Kidney glomerular epithelial cell (primary cell): ENCODE measurements around the gene DNAJC2.
A peak's percentile ranks its signal among the peaks of the same experiment; 100 is the strongest.

Source experiments
- DNase-seq: peaks from one replicate; lab custom pipeline; 2025; lab: John Stamatoyannopoulos, UW

The DNAJC2 gene, protein sequence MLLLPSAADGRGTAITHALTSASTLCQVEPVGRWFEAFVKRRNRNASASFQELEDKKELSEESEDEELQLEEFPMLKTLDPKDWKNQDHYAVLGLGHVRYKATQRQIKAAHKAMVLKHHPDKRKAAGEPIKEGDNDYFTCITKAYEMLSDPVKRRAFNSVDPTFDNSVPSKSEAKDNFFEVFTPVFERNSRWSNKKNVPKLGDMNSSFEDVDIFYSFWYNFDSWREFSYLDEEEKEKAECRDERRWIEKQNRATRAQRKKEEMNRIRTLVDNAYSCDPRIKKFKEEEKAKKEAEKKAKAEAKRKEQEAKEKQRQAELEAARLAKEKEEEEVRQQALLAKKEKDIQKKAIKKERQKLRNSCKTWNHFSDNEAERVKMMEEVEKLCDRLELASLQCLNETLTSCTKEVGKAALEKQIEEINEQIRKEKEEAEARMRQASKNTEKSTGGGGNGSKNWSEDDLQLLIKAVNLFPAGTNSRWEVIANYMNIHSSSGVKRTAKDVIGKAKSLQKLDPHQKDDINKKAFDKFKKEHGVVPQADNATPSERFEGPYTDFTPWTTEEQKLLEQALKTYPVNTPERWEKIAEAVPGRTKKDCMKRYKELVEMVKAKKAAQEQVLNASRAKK

DNA sequence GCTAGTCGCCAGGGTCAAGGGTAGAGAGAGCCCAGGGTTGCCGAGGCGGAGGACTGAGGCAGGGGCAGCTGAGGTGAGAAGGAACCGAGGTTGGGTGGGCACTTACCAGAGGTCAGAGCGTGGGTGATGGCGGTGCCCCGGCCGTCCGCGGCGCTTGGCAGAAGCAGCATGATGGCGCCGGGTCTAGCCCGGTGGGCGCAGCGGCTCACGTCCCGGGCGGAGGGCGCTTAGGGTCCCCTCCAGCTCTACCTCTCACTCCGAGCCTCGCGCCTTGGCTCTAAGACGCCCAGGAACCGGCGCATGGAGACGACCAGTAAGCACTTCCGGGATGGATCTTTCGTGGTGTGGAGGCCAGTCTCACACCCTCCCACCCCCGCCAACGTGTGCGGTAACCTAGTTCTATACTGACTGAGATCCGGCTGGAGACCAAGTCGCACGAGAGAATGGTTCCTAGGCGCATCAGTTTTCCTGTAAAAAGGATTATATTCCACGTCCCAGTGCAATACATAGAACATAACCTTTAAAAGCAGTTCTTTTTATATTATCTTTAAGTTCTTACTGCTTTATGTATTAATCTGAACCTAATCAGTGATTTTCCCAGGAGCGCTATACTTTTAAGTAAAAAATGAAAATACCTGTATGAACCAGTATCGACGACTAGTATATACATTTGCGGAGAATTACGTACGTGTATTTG is at the start of gene DNAJC2:
TSS of gene DNAJC2 (minus strand) at position 315 of the 697 bp plus-strand sequence. CDS start at position 170, 145 bp downstream.
- peak; percentile 81 for DNase-seq

DNA sequence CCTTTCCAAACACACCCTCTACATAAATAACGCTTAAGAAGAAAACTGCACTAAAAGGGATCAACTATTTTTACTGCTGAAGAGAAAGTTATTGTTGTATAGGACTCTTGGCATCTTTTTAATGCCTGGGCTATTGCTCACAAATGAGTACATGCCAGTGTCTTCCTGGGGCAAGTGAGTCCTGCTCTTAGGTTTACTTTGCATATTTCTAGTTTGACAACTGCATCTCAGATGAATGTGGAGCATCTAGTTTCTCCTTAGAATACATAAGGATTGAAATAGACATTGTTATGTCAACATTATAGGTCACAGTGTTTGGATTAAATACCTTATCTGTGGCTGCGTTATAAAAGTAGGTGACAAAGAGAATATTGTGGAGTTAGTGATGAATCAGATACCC is 47.4 kb upstream of the DNAJC2 start:
- DNase-seq: no peak

DNA sequence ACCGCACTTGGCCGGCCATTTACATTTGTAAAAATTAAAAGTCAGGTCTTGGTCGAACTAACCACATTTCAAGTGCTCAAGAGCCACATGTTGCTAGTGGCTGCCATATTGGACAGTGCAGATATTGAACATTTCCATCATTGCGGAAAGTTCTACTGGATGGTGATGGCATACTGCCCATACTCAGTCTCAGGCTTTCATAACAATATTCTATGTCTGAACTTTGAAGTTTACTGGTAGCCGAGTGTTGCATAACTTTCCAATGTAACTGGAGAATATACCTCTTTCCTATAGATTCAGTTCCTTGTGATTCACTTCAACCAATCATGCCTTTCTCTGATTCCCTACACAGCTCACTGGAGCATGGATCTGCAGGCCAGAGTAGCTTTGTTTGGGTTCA is 46.6 kb upstream of the DNAJC2 start:
- no peak for DNase-seq

DNA sequence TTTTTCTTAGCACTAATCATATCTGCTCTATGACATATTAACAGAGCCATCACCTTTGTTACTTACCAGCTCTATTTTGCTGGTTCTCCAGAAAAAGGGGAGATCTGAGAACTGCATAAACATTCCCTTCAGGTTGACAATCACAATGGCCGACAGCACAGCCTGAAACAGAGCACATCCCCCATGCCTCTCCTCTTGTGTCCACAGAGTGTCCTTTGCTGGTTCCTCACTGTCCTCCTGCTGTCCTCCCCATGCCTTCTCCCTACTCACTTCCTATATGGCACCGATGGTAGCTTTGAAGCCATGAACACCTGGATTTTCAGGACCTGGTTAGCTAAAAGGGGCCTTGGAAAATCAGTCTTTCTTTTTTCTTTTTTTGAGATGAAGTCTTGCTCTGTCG is 44.7 kb upstream of the DNAJC2 start:
- DNase-seq: no peak

DNA sequence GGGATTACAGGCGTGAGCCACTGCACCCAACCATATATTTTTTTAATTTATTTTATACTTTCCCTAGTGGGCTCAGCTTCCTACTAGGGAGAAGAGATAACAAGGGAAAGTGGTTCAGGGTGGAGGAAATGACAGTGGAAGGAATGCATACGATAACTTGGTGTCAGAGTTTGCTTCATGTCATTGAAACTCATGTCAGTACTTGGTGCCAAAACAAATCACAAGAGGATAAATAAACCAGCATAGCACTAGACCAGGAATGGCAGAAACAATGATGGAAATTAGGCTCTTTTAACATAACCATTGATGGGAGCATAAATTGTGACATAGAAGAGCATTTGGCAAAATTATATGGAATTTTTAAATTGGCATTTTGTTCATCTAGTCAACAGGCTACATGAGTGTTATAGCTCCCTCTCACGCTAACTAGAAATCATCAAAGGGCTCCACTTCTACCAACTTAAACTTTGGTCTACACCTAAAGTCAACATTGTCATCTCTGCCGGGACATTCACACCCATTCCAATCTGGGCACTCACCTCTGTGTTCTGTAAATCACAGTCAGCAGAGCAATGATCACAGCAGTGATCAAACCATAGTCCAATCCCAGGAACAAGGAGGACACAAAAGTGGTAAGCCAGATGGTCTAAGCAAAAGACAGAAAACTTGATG is 44.0 kb upstream of the DNAJC2 start:
- no peak for DNase-seq

DNA sequence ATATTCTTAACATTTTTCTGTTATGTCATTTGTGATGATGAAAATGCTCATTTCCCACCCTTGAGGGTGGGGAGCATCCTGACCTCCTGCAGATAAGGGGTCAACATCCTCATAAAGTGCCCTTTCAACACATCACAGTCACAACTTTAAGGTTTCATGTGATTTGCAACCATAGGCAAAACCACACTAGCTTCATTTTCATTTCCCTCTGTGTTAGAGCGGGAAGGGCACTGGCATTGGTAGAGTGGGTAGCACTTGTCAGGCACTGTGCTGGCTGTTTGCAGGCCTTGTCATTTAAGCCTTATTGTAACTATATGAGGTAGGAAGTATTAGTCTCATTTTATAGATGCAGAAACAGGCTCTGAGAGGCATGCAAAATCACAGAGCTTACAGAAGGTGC is 42.7 kb upstream of the DNAJC2 start:
- no peak for DNase-seq

DNA sequence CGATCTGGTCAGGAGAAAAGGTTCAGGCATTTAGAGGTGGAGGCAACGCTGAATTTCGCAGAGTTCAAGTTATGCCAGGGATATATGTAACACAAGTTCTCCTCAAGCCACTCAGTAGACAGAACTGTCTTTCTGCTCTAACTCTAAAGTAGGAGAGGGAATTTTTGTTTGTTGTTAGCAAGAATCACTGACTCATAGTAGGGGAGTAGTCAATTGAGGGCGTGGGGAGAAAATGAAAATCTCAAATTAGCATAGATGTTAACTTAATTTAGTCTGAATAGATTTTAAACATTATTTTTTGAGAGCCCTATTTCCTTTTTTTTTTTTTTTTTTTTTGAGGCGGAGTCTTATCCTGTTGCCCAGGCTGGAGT is 37.5 kb upstream of the DNAJC2 start:
- no peak for DNase-seq

DNA sequence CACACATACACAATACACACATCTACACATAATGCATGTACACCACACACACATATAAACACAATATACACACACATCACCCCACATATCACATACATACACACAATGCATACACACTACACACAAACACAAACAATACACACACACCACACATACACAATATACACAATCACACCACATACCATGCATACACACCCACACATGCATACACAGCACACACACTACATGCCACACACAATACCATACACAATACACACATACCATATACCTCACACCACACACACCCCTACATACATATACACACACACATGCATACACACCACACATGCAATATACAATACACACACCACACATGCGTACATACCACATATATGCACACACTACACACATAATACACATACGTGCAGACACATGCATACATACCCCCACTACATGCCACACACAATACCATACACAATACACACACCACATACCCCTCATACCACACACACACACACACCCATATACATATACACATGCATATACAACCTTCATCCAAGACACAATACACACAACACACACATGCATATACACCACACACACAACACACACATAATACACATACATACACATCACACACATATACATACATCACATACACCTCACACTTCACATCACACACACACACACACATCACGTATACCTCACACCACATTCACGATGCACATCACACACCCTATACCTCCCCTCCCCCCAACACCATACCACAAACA is 36.9 kb upstream of the DNAJC2 start:
- no peak for DNase-seq

DNA sequence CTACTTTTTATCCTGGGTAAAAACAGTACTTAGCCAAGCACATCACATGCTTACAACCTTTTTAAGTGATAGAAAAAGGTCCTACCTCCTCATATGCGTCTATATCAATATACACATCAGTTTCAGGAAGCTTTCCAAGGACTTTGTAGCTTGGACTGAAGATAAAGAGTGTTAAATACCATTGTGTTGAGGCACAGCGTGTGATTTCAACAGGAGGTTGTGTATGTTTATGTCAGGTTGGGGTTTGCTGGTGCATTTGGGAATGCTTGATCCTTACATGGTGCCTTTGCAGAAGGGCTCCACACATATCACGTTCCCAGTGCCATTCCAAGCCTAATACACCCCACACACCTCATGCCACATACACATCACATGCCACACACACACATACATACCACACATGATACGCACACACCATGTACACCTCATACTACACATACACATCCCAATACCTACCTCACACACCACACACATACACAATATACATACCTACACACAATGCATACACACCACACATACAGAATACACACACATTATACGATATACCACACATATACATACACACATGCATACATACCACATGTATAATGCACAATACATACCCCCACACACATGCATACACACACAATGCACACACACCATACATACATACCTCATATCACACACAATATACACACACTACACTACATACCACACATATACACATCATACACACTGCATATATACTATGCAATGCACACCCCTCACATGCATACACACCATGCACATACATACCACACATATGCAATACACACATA is 36.0 kb upstream of the DNAJC2 start:
- no peak for DNase-seq

DNA sequence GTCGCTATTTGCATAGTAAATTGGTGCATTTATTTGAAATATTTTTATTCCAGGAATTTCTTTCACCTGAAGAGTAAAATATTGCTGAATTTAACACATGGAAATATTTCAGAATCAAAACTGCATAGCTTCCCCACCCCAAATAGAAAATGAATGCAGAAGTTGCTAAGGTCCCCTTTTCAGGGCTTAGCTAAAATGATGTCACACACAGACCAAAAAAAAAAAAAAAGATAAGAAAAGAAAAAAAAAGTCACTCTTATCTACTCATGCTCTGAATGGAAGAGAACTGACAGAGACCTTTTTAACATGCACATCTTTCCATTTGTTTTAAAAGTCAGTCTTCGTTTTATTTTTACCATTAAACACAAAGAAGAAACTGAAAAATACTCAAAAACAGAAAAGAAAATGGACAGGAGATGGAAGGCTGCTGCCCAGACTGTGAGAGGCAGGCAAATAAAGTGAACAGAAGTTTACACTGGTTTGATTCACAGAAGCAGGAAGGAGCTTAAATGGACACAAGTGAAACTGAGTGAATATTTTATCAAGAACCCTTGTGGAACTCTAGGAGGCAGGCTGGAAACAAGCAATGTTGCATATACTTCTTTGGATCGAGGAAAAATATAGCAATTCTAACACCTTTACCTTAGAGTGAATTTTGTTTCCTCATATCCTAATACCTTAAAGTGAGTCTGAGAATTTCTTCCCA is 34.9 kb upstream of the DNAJC2 start:
- DNase-seq: no peak

DNA sequence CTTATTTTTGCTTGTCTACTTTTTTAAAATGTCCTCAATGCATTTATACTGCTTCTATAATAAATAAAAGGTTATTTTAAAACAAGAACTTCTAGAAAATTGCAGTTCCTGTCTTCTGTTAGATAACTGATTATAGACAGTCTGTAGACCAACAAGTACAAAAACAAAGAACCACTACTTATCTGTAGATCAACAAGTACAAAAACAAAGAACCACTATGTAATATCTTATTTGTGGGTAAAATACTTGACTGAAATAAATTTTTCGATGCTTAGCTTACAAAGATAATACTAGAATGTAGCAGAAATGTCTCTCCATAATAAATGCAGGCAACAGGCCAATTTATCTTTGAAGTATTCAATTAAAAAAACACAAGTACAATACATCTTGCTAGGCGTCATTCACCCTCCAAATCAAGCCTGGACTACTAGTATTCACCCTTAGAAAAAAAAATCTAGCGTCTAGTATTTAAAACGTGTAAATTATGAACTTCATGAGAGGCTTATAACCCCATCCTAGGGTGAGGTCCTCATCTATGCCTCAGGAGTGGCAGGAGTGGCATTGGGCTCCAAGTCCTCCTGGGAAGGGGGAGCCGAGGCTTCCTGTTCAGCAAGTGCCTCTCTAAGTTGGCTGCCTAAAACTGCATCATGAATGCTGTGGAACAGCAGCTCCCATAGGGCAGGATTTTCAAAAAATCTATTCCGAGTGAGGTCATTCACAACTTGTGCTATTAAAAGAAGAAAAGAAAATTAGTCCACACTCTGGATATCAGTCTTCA is 29.5 kb upstream of the DNAJC2 start:
- no peak for DNase-seq

DNA sequence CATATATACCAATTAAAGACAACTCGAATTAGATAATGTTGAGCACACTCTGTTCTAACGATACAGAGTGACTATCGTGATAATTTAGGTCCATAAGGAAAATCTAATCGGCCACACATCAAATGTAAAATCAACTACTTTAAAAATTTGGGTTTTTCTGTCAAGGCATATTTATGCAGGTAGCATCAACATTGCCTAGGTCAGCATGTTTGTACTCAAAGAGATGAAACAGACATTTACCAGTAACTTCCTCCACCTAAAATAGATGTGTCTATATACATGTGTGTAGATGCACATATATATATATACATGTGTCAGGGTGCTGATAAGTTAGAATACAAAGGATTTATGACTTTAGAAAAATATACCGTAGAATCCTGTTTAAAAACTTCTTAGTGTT is 24.9 kb upstream of the DNAJC2 start:
- DNase-seq: no peak

DNA sequence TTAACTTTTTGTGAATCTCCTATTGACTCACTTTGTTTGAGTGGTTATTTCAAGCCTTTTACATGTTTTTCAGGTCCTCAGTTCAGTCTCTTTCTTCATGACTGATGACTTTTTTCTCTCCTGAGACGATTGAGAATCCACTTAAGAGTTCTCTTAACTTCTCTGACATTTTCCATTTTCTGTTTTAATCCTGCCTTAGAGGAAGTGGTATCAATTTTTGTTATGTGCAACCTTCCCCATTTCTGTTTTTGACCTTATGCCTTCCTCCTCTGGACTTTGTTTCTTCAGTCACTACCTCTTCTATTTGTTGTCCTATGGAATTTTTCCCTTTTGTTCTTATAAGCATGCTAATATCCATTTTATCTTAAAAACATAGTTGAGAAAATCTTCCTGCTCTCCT is 5.2 kb upstream of the DNAJC2 start:
- DNase-seq: no peak

DNA sequence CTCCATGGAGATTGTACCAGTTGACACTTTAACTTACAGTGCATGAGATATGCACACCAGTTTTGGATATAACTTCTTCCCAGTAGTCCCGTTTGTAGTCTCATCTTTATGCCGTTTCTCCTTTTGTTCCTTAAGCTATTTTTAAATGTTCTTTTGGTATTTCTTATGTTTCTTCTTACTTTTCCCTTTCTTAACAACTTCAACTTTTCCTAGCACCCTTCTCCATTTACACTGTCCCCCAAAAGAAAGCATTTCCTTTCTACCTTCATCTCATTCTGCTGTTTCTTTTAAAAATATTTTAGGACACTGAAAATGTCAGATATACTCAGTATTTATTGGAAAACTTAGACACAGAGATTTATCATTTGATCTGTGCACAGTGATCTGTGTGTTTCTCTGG is 4.4 kb upstream of the DNAJC2 start:
- no peak for DNase-seq

DNA sequence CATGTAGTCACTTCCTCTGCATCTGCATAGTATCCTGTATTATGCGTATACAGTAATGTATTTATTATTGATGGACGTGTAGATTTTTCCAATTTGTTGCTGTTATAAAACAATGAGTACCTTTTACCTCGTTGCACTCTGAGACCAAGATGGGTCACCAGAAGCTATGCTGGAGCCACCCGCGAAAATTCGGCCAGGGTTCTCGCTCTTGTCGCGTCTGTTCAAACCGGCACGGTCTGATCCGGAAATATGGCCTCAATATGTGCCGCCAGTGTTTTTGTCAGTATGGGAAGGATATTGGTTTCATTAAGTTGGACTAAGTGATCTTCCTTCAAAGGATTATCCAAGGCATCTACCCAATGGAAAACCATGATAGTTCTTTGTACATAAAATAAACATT is 3.9 kb upstream of the DNAJC2 start:
- DNase-seq: no peak

DNA sequence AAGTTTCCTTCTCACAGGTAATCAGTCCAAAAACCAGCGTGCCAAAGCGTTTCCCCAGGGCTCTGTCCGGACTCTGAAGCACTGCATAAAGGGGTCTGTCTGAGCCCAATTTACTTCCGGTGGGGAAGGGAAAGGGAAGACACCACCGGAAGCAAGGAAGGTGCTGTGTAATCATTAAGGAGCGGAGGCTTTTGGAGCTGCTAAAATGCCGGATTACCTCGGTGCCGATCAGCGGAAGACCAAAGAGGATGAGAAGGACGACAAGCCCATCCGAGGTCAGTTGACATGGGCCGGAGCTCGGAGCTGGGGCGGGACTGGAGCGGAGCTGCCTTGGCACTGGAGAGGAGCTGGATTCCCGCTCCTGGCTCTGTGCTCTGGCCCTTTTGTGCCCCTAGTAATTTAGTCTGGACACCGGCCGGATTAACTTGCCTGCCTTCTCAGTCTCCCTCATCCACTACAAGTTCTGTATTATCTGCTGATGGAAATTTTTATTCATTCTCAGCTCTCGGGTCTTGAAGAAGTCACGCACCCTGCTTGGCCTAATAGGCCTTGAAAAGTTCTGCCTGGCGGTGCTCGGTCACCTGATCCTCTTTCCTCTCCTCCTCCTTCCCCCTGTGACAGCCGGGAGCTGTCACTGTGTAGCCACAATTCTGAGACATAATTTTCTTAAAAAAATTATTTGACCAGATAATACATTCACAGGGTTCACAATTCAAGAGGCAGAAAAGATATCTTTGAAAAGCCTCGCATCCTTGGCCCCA is 3.1 kb upstream of the DNAJC2 start, which contains the start of gene PSMC2:
TSS of gene PSMC2 (plus strand) at position 137 of the 761 bp plus-strand sequence. CDS start at position 206, 69 bp downstream.
- peak; percentile 92 for DNase-seq

DNA sequence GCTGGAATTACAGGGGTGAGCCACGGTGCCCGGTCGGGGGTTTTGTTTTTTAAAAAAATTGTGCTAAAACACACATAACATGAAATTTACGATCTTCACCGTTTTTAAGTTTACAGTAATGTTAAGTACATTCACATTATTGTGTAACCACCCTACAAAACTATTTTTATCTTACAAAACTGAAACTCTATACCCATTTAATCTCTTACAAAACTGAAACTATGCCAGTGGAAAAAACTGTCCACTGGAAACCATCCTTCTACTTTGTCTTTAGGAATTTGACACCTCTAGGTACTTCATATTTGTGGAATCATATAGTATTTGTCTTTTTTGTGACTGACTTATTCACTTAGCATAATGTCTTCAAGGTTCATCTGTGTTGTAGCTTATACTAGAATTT is 1.8 kb upstream of the DNAJC2 start:
- no peak for DNase-seq

DNA sequence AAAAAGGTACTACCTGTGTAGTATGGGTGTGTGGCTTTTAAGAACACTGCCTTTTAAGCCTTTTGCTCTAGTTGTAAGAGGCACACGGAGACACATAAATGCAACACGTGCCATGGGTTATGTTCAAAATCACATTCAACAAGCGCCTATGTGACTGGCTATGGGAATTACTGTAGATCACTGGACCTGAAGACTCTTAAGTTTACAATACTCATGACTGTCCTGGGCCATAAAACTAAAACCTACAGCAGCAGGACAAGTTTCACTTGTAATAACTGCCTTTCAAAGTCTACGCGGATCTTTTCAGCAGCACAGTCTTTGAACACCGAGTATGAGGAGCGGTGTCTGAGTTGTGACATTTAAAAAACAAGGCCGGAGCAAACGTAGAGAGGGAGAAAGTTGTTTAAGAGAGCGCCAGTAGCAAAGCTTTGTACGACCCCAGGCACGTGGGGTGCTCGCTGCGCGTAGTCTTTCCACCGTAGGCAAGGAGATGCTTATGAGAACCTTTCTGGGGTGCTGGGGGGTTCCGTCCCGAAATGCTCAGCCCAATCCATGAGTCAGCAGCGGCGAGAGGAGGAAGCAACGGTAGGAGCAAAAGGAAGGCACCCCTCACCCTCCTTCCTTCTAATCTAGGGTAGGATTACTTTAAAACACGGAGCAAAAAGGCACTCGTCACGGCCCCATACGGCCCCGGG is 662 bp downstream of the DNAJC2 start:
- peak; percentile 49 for DNase-seq
